Measurements from ENCODE around the gene ZNF487. TPM values are rescaled to one million over a fixed set of nuclear protein-coding genes. Genes with fewer than 3 reads are reported as not detected.

The ZNF487 gene
- total and polyA plus RNA-seq, 2 experiments from 2014 or later: 2.9 to 4.6 TPM

DNA sequence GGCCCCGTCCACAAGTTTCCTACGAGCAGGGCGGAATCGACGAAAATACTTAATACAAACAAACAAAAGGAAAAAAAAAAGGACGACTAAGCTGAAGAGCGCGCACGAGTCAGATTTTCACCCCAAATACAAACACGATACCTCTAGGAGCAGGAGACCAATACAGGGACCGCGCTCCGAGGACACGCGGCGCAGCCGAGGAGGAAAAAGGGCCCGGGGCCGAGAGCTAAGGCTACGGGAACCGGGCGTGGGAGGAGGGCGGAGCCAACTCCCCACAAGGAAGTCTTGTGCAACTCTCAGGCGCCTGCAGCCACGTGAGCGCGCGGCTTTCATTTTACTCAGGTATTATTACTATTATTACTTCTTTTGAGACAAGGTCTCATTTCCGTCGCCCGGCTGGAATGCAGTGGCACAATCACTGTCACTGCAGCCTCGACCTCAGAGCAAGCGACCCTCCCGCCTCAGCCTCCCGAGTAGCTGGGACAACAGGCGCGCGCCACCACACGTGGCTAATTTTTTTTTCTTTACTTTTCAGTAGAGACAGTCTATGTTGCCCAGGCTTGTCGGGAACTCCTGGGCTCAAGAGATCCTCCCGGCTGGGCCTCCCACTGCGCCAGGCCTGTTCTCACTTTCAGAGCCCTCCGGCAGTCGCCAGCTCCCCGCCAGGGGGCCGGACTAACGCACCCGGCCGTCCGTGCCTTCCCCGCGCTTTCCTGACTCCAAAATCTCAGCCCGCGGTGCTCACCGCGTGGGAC lies 29.2 kb upstream of the ZNF487 start:
- Histone ChIP-seq H4K20me1 (replicated peaks; ENCODE audit: insufficient read depth) (peaks cover 32% of the 10 kb centered on the region), H3K27me3 (ENCODE audit: insufficient read depth) (no peaks in the 10 kb centered on the region), H3K27ac (ENCODE audit: low read depth) (peak overlapping the region; percentile 96), H3K36me3 (ENCODE audit: insufficient read depth) (0 out of 2 replicates have a peak, but pooled peaks cover 8% of the 10 kb centered on the region), H3K4me3 (peak overlapping the region; percentile 86), H2AFZ (no peak overlapping the region), H3F3A (replicated peaks; ENCODE audit: low read depth) (0 out of 2 replicates have a peak, but pooled peaks cover 5% of the 10 kb centered on the region), H3K79me2 (replicated peaks; ENCODE audit: insufficient read depth) (peaks cover 65% of the 10 kb centered on the region), H3K4me2 (peak overlapping the region; percentile 83), H3K4me1 (ENCODE audit: insufficient read depth) (peaks cover 33% of the 10 kb centered on the region), H3K9me2 (ENCODE audit: insufficient read depth) (no peaks in the 10 kb centered on the region)
- TF ChIP-seq ZNF331 (CRISPR knock-in tag; IDR thresholded peaks at IDR 0.05; ENCODE audit: low read depth) (no peak), NANOG (IDR thresholded peaks at IDR 0.05; ENCODE audit: borderline replicate concordance) (no peak), POLR2AphosphoS5 (IDR thresholded peaks at IDR 0.05; ENCODE audit: low read depth) (peak; percentile 41), JUNB (IDR thresholded peaks at IDR 0.05; ENCODE audit: unreplicated experiment) (no peak), CTCF (conservative IDR thresholded peaks at IDR 0.05; ENCODE audit: low read depth in 2 of 2) (peak; percentile 24), EZH2phosphoT487 (IDR thresholded peaks at IDR 0.05; ENCODE audit: unreplicated experiment) (no peak)
- Mint-ChIP-seq H3K4me3 (peak overlapping the region; percentile 93), H3K27me3 (ENCODE audit: insufficient read depth, low read depth, poor library complexity) (peaks cover 25% of the 10 kb centered on the region), H3K9me3 (peaks cover 5% of the 10 kb centered on the region; the same call in 1 of the 3 replicates), H3K4me1 (peaks cover 28% of the 10 kb centered on the region), H3K27ac (peak overlapping the region; percentile 99), H3K36me3 (ENCODE audit: low read depth) (peaks cover 30% of the 10 kb centered on the region)
- peak; percentile 22 for ATAC-seq
- DNase-seq (ENCODE audit: low spot score): peak; percentile 86

DNA sequence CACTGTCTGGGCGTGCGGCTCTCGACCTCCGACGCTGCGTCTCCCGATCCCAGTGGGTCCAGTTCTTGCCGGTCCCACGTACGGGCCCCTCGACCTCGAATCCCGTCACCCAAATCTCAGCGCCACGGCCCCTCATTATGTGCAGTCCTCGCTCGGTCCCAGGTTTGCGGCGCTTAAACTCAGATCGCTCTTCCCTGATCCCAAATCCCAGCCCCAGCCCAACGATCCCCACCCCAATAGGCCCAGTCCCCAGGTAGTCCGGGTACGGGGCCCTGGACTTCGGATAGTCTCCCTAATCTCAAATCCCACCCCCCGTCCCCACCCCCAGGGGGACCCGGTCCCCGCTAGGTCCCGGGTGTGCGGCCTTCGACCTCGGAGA lies 28.6 kb upstream of the ZNF487 start:
- no peaks in the 10 kb centered on the region for H3F3A ChIP-seq (replicated peaks; ENCODE audit: low read depth)
- Mint-ChIP-seq H3K27ac (peak overlapping the region; percentile 99), H3K4me3 (peak overlapping the region; percentile 93), H3K9me3 (peaks cover 5% of the 10 kb centered on the region; the same call in 1 of the 3 replicates), H3K4me1 (peaks cover 22% of the 10 kb centered on the region), H3K27me3 (ENCODE audit: insufficient read depth, low read depth, poor library complexity) (peaks cover 21% of the 10 kb centered on the region), H3K36me3 (ENCODE audit: low read depth) (peaks cover 24% of the 10 kb centered on the region)
- H3K27ac ChIP-seq (ENCODE audit: low read depth): peak overlapping the region; percentile 96
- H3K4me3 ChIP-seq: peak overlapping the region; percentile 86
- H3K79me2 ChIP-seq (replicated peaks; ENCODE audit: insufficient read depth): peaks cover 59% of the 10 kb centered on the region
- DNase-seq (ENCODE audit: low spot score) (peak; percentile 37), ATAC-seq (peak; percentile 8)
- 0 out of 2 replicates have a peak, but pooled peaks cover 3% of the 10 kb centered on the region for H3K36me3 ChIP-seq (ENCODE audit: insufficient read depth)
- peaks cover 27% of the 10 kb centered on the region for H4K20me1 ChIP-seq (replicated peaks; ENCODE audit: insufficient read depth)
- H2AFZ ChIP-seq: no peak overlapping the region
- H3K9me2 ChIP-seq (ENCODE audit: insufficient read depth): no peaks in the 10 kb centered on the region
- H3K4me1 ChIP-seq (ENCODE audit: insufficient read depth): peaks cover 28% of the 10 kb centered on the region
- H3K4me2 ChIP-seq: peak overlapping the region; percentile 83
- no peak for TF ChIP-seq CTCF (conservative IDR thresholded peaks at IDR 0.05; ENCODE audit: low read depth in 2 of 2)
- TF ChIP-seq STAT1 (IDR thresholded peaks at IDR 0.05; ENCODE audit: unreplicated experiment): no peak
- no peak for TF ChIP-seq CREB1 (CRISPR knock-in tag; IDR thresholded peaks at IDR 0.05; ENCODE audit: low read depth)
- TF ChIP-seq ZNF114 (CRISPR knock-in tag; IDR thresholded peaks at IDR 0.05): no peak
- H3K27me3 ChIP-seq (ENCODE audit: insufficient read depth): no peaks in the 10 kb centered on the region

Measured in GM23338 (cell line).